HUES6 (cell line): ENCODE results near the gene KCNQ5.
"Not testable (repeated sequence)": the region's sequence is repeated elsewhere in the genome, so short reads cannot be mapped to it uniquely, and the experiment has no call there.

Experiments
- H3K27ac ChIP-seq: 2 replicates; pipeline ENCODE4 v1.7.0; 2013; ENCODE audit warnings: low read depth, mild to moderate bottlenecking, low read length, inconsistent platforms
- H3K27me3 ChIP-seq: 2 replicates; pipeline ENCODE4 v1.6.1; 2013; ENCODE audit warnings: low read length; ENCODE audit not compliant: control insufficient read depth, insufficient read depth
- H3K36me3 ChIP-seq: 2 replicates; pipeline ENCODE4 v1.6.1; 2013; ENCODE audit warnings: low read length; ENCODE audit not compliant: control insufficient read depth, insufficient read depth
- H3K4me1 ChIP-seq: 2 replicates; pipeline ENCODE4 v1.6.1; 2013; ENCODE audit warnings: low read length; ENCODE audit not compliant: control insufficient read depth, insufficient read depth
- H3K4me3 ChIP-seq: 2 replicates; pipeline ENCODE4 v1.5.1; 2013; ENCODE audit warnings: low read depth, low read length
- H3K9ac ChIP-seq: one replicate; pipeline ENCODE4 v1.6.1; 2013; ENCODE audit warnings: mild to moderate bottlenecking, low read length
- H3K9me3 ChIP-seq: 2 replicates; pipeline ENCODE4 v1.6.1; 2013; ENCODE audit warnings: low read depth, low read length; ENCODE audit not compliant: control insufficient read depth, insufficient read depth

KCNQ5 gene

GRCh38 chr6:73180076-73180738, 558.3 kb downstream of the KCNQ5 start:
- no peaks in the 10 kb centered on the region; the same call in 1 of the 2 replicates for H3K4me1 ChIP-seq
- H3K27me3 ChIP-seq: no peaks in the 10 kb centered on the region
- H3K9me3 ChIP-seq: no peaks in the 10 kb centered on the region
- no peaks in the 10 kb centered on the region for H3K36me3 ChIP-seq
- H3K4me3 ChIP-seq: no peak overlapping the region
- no peak overlapping the region for H3K9ac ChIP-seq
- no peak overlapping the region for H3K27ac ChIP-seq

GRCh38 chr6:73180763-73181619, 559.1 kb downstream of the KCNQ5 start:
- Histone ChIP-seq H3K9me3 (no peaks in the 10 kb centered on the region), H3K36me3 (no peaks in the 10 kb centered on the region), H3K4me1 (no peaks in the 10 kb centered on the region; the same call in 1 of the 2 replicates), H3K27ac (no peak overlapping the region), H3K4me3 (no peak overlapping the region), H3K9ac (no peak overlapping the region), H3K27me3 (no peaks in the 10 kb centered on the region)

- no peaks in the 10 kb centered on the region for H3K36me3 ChIP-seq
- no peak overlapping the region for H3K27ac ChIP-seq
- no peaks in the 10 kb centered on the region for H3K27me3 ChIP-seq
- H3K4me1 ChIP-seq: no peaks in the 10 kb centered on the region; the same call in 1 of the 2 replicates
- H3K9me3 ChIP-seq: no peaks in the 10 kb centered on the region
- no peak overlapping the region for H3K9ac ChIP-seq
- no peak overlapping the region for H3K4me3 ChIP-seq
These were observed 560.2 kb downstream of the KCNQ5 start for GRCh38 chr6:73182021-73182607.

- H3K27ac ChIP-seq, H3K36me3 ChIP-seq, H3K27me3 ChIP-seq, H3K9me3 ChIP-seq, H3K4me1 ChIP-seq, H3K9ac ChIP-seq, H3K4me3 ChIP-seq: not testable (repeated sequence)
These were observed 571.4 kb downstream of the KCNQ5 start for GRCh38 chr6:73193302-73193701.

GRCh38 chr6:73194744-73195143, 572.9 kb downstream of the KCNQ5 start:
- H3K9me3 ChIP-seq: no peaks in the 10 kb centered on the region
- no peak overlapping the region for H3K4me3 ChIP-seq
- no peaks in the 10 kb centered on the region for H3K27me3 ChIP-seq
- H3K27ac ChIP-seq: no peak overlapping the region
- no peaks in the 10 kb centered on the region for H3K4me1 ChIP-seq
- H3K36me3 ChIP-seq: no peaks in the 10 kb centered on the region
- H3K9ac ChIP-seq: no peak overlapping the region

- peaks cover 5% of the 10 kb centered on the region; the same call in 1 of the 2 replicates for H3K4me1 ChIP-seq
- no peak overlapping the region for H3K27ac ChIP-seq
- no peak overlapping the region for H3K4me3 ChIP-seq
- H3K9ac ChIP-seq: no peak overlapping the region
- H3K27me3 ChIP-seq: no peaks in the 10 kb centered on the region
- H3K36me3 ChIP-seq: no peaks in the 10 kb centered on the region
- H3K9me3 ChIP-seq: peaks cover 2% of the 10 kb centered on the region; the same call in 1 of the 2 replicates
These were observed 578.4 kb downstream of the KCNQ5 start for GRCh38 chr6:73200247-73200646.

- Histone ChIP-seq H3K27me3 (no peaks in the 10 kb centered on the region), H3K27ac (no peak overlapping the region), H3K4me1 (peaks cover 5% of the 10 kb centered on the region; the same call in 1 of the 2 replicates), H3K9me3 (peaks cover 2% of the 10 kb centered on the region; the same call in 1 of the 2 replicates), H3K4me3 (no peak overlapping the region), H3K36me3 (no peaks in the 10 kb centered on the region), H3K9ac (no peak overlapping the region)
These were observed 578.9 kb downstream of the KCNQ5 start for GRCh38 chr6:73200735-73201134.

- no peak overlapping the region for H3K27ac ChIP-seq
- H3K27me3 ChIP-seq: no peaks in the 10 kb centered on the region
- peaks cover 18% of the 10 kb centered on the region for H3K9me3 ChIP-seq
- H3K36me3 ChIP-seq: no peaks in the 10 kb centered on the region
- no peak overlapping the region for H3K4me3 ChIP-seq
- no peak overlapping the region for H3K9ac ChIP-seq
- H3K4me1 ChIP-seq: peaks cover 5% of the 10 kb centered on the region; the same call in 1 of the 2 replicates
These were observed 581.2 kb downstream of the KCNQ5 start for GRCh38 chr6:73203098-73203497.

GRCh38 chr6:73204252-73204651, 582.4 kb downstream of the KCNQ5 start:
- peaks cover 18% of the 10 kb centered on the region for H3K9me3 ChIP-seq
- H3K36me3 ChIP-seq: no peaks in the 10 kb centered on the region
- no peaks in the 10 kb centered on the region for H3K27me3 ChIP-seq
- H3K27ac ChIP-seq: no peak overlapping the region
- no peak overlapping the region for H3K9ac ChIP-seq
- peaks cover 5% of the 10 kb centered on the region; the same call in 1 of the 2 replicates for H3K4me1 ChIP-seq
- no peak overlapping the region for H3K4me3 ChIP-seq

- Histone ChIP-seq H3K4me3 (no peak overlapping the region), H3K9me3 (peaks cover 18% of the 10 kb centered on the region), H3K4me1 (peaks cover 5% of the 10 kb centered on the region; the same call in 1 of the 2 replicates), H3K27ac (no peak overlapping the region), H3K27me3 (no peaks in the 10 kb centered on the region), H3K36me3 (no peaks in the 10 kb centered on the region), H3K9ac (no peak overlapping the region)
These were observed 585.5 kb downstream of the KCNQ5 start for GRCh38 chr6:73207221-73207837.
